Thyroid gland (tissue), 4 donors: ENCODE data around the gene SLC13A3.

Experiments used
- CTCF ChIP-seq, 6 experiments: fragments of 200-600 bp in 3 of 6; fragments of 450-650 bp in 3 of 6; sonication (generic) in 3 of 6; IDR thresholded peaks; one replicate each; pipeline ENCODE4 v1.5.1; 2016 to 2019; ENCODE audit warnings: antibody characterized with exemption in 6 of 6, mild to moderate bottlenecking in 2 of 6, inconsistent platforms in 1 of 6, moderate library complexity in 1 of 6
- POLR2A ChIP-seq, 2 donors: fragments of 450-650 bp; IDR thresholded peaks; one replicate each; pipeline ENCODE4 v1.6.1; 2017; ENCODE audit warnings: antibody characterized with exemption in 2 of 2, mild to moderate bottlenecking in 2 of 2, moderate library complexity in 1 of 2

GRCh38 chr20:46582648-46583047 is 68.6 kb downstream of the SLC13A3 start:
- TF ChIP-seq CTCF (IDR thresholded peaks at IDR 0.05) (no peak), POLR2A (IDR thresholded peaks at IDR 0.05) (no peak)
